H1 (cell line): ENCODE results near the gene SRM. TPM values are rescaled to one million over a fixed set of nuclear protein-coding genes. Genes with fewer than 3 reads are reported as not detected.
"Not testable (repeated sequence)": the region's sequence is repeated elsewhere in the genome, so short reads cannot be mapped to it uniquely, and the experiment has no call there.

Experiments used
- CTCF ChIA-PET: fragments of 300-600 bp; sonication (Branson Sonifier 250); formaldehyde crosslinking; loops from one replicate; lab custom pipeline; 2021; ENCODE audit not compliant: partially characterized antibody; lab: Charles Lee
- POLR2A ChIA-PET: fragments of 300-600 bp; sonication (Branson Sonifier 250); formaldehyde crosslinking; loops from one replicate; lab custom pipeline; 2021; ENCODE audit warnings: inconsistent platforms; ENCODE audit not compliant: partially characterized antibody; lab: Charles Lee
- DNase-seq, 2 experiments: peaks; one replicate each; pipeline versions ENCODE4 v3.0.0 to v3.0.0-alpha.2; 2010 to 2022; ENCODE audit warnings: low spot score in 2 of 2, low read depth in 1 of 2, mixed read lengths in 1 of 2
- FAIRE-seq: peaks from 2 replicates; lab custom pipeline; 2011; peaks lifted over from hg19 to GRCh38; lab: Jason Lieb, UNC
- H2AFZ ChIP-seq: 2 replicates; pipeline ENCODE4 v1.8.1; 2012; ENCODE audit warnings: low read length, inconsistent platforms
- H2AK5ac ChIP-seq: 2 replicates; pipeline ENCODE4 v1.6.1; 2013; ENCODE audit warnings: low read depth, low read length
- H2BK120ac ChIP-seq: replicated peaks from 2 replicates; pipeline ENCODE3; 2013; ENCODE audit warnings: low read depth, low read length, inconsistent platforms
- H2BK12ac ChIP-seq: 2 replicates; pipeline ENCODE4 v1.6.1; 2013; ENCODE audit warnings: low read depth, low read length
- H2BK15ac ChIP-seq: 2 replicates; pipeline ENCODE4 v1.6.1; 2013; ENCODE audit warnings: low read length
- H2BK20ac ChIP-seq: 2 replicates; pipeline ENCODE4 v1.6.1; 2013; ENCODE audit warnings: low read length
- H2BK5ac ChIP-seq: 2 replicates; pipeline ENCODE4 v1.6.1; 2013; ENCODE audit warnings: low read depth, low read length
- H3K14ac ChIP-seq: 2 replicates; pipeline ENCODE4 v1.6.1; 2013; ENCODE audit warnings: inconsistent platforms; ENCODE audit not compliant: insufficient read length
- H3K18ac ChIP-seq: 2 replicates; pipeline ENCODE4 v1.6.1; 2013; ENCODE audit warnings: low read length; ENCODE audit errors: extremely low read depth
- H3K23ac ChIP-seq: 2 replicates; pipeline ENCODE4 v1.6.1; 2013; ENCODE audit warnings: inconsistent platforms; ENCODE audit not compliant: insufficient read length
- H3K23me2 ChIP-seq: 2 replicates; pipeline ENCODE4 v1.6.1; 2013; ENCODE audit warnings: low read depth, low read length
- H3K27ac ChIP-seq: 2 replicates; pipeline ENCODE4 v1.6.1; 2011; ENCODE audit warnings: low read depth, low read length, inconsistent platforms
- H3K27me3 ChIP-seq, 4 experiments: replicated peaks in 1 of 4; 1 replicate in 1 of 4; 2 replicates in 3 of 4; pipeline versions ENCODE4 v1.6.1 to v1.8.1; 2011 to 2013; ENCODE audit warnings: low read length in 3 of 4, mild to moderate bottlenecking in 3 of 4, inconsistent platforms in 2 of 4, mixed read lengths in 2 of 4, moderate library complexity in 1 of 4; ENCODE audit not compliant: control insufficient read depth in 3 of 4, insufficient read depth in 3 of 4; ENCODE audit errors: extremely low read depth in 1 of 4
- H3K36me3 ChIP-seq, 4 experiments: 2 replicates each; pipeline versions ENCODE4 v1.6.1 to v1.8.1; 2011 to 2013; ENCODE audit warnings: mild to moderate bottlenecking in 4 of 4, low read length in 3 of 4, moderate library complexity in 2 of 4, control low read depth in 1 of 4, inconsistent platforms in 1 of 4; ENCODE audit not compliant: insufficient read depth in 4 of 4, control insufficient read depth in 2 of 4
- H3K4ac ChIP-seq: replicated peaks from 2 replicates; pipeline ENCODE3; 2013; ENCODE audit warnings: low read length, low read depth, mixed read lengths, inconsistent platforms; ENCODE audit not compliant: insufficient read length
- H3K4me1 ChIP-seq, 4 experiments: replicated peaks in 1 of 4; 1 replicate in 1 of 4; 2 replicates in 3 of 4; pipeline versions ENCODE4 v1.6.1 to v1.8.1; 2011 to 2013; ENCODE audit warnings: low read length in 3 of 4, inconsistent platforms in 2 of 4, mixed read lengths in 1 of 4; ENCODE audit not compliant: insufficient read depth in 4 of 4, control insufficient read depth in 3 of 4
- H3K4me2 ChIP-seq, 2 experiments: 2 replicates each; pipeline versions ENCODE4 v1.6.1 to v1.8.1; 2011 to 2013; ENCODE audit warnings: low read depth in 2 of 2, low read length in 2 of 2, control low read depth in 1 of 2, inconsistent platforms in 1 of 2, mild to moderate bottlenecking in 1 of 2; ENCODE audit not compliant: insufficient read depth in 1 of 2
- H3K4me3 ChIP-seq, 4 experiments: fragments of 200-600, 300-600 bp in 1 of 4; sonication (generic), shearing (Covaris generic), sonication (Bioruptor Twin) in 1 of 4; 2 replicates each; pipeline versions ENCODE4 v1.5.1 to v1.8.1; 2011 to 2016; ENCODE audit warnings: low read length in 4 of 4, low read depth in 3 of 4, control low read depth in 2 of 4, inconsistent platforms in 2 of 4, mild to moderate bottlenecking in 2 of 4, mixed read lengths in 1 of 4, moderate library complexity in 1 of 4; ENCODE audit not compliant: insufficient read depth in 2 of 4; ENCODE audit errors: extremely low read depth in 1 of 4
- H3K56ac ChIP-seq: replicated peaks from 2 replicates; pipeline ENCODE3; 2013; ENCODE audit warnings: low read depth, mild to moderate bottlenecking, mixed read lengths, low read length, inconsistent platforms; ENCODE audit not compliant: insufficient read length
- H3K79me1 ChIP-seq: 2 replicates; pipeline ENCODE4 v1.6.1; 2013; ENCODE audit warnings: low read depth, low read length, control low read depth
- H3K79me2 ChIP-seq, 2 experiments: 2 replicates each; pipeline versions ENCODE4 v1.6.1 to v1.8.1; 2012 to 2013; ENCODE audit warnings: low read length in 2 of 2, mild to moderate bottlenecking in 2 of 2, inconsistent platforms in 1 of 2; ENCODE audit not compliant: insufficient read depth in 2 of 2, control insufficient read depth in 1 of 2
- H3K9ac ChIP-seq, 4 experiments: replicated peaks in 1 of 4; 1 replicate in 1 of 4; 2 replicates in 3 of 4; pipeline versions ENCODE4 v1.6.1 to v1.8.1; 2011 to 2013; ENCODE audit warnings: low read depth in 3 of 4, low read length in 3 of 4, control low read depth in 2 of 4, mild to moderate bottlenecking in 2 of 4, moderate library complexity in 2 of 4, inconsistent platforms in 1 of 4; ENCODE audit errors: extremely low read depth in 1 of 4
- H3K9me3 ChIP-seq, 2 experiments: 2 replicates each; pipeline versions ENCODE4 v1.6.1 to v1.8.1; 2012 to 2013; ENCODE audit warnings: mild to moderate bottlenecking in 2 of 2, moderate library complexity in 2 of 2, control low read depth in 1 of 2, inconsistent platforms in 1 of 2, low read depth in 1 of 2, low read length in 1 of 2, mixed read lengths in 1 of 2; ENCODE audit not compliant: insufficient read depth in 2 of 2
- H4K20me1 ChIP-seq, 2 experiments: replicated peaks in 1 of 2; 2 replicates each; pipeline versions ENCODE3 to v1.8.1; 2011 to 2013; ENCODE audit warnings: inconsistent platforms in 2 of 2, low read length in 2 of 2, mild to moderate bottlenecking in 1 of 2; ENCODE audit not compliant: insufficient read depth in 2 of 2, control insufficient read depth in 1 of 2
- H4K5ac ChIP-seq: 2 replicates; pipeline ENCODE4 v1.6.1; 2013; ENCODE audit warnings: low read length, low read depth, mixed read lengths, inconsistent platforms; ENCODE audit not compliant: insufficient read length
- H4K8ac ChIP-seq: 2 replicates; pipeline ENCODE4 v1.8.0; 2013; ENCODE audit warnings: mild to moderate bottlenecking, moderate library complexity, low read length, inconsistent platforms; ENCODE audit not compliant: insufficient read depth; ENCODE audit errors: extremely low read depth
- H4K91ac ChIP-seq: replicated peaks from 2 replicates; pipeline ENCODE3; 2013; ENCODE audit warnings: low read length, mixed read lengths, inconsistent platforms; ENCODE audit not compliant: insufficient read length
- WGBS, 2 experiments: shearing (Covaris generic) in 1 of 2; methylation state at CpG; one replicate each; pipeline versions ENCODE4 v1.1.6 to v1.1.7; 2013 to 2015; ENCODE audit warnings: low lambda C conversion rate in 2 of 2, mixed read lengths in 2 of 2, inconsistent platforms in 1 of 2, low coverage in 1 of 2, missing lambda C conversion rate in 1 of 2; ENCODE audit not compliant: insufficient replicate concordance in 2 of 2, insufficient coverage in 1 of 2, insufficient read length in 1 of 2; ENCODE audit errors: extremely low coverage in 1 of 2, missing lambda C conversion rate in 1 of 2; 5-methylcytosine and 5-hydroxymethylcytosine counted together
- polyA plus RNA-seq, 7 experiments: library from polyadenylated mRNA; depleted of rRNA in 3 of 7; stranded (reverse) in 5 of 7; unstranded in 2 of 7; fragments of >200 nt in 5 of 7; fragments of 200-250 nt in 2 of 7; gene quantifications; 1 replicate in 5 of 7; 2 replicates in 1 of 7; 4 replicates in 1 of 7; pipeline versions ENCODE4 v1.2.1 to v1.2.3, GENCODE V29; 2011 to 2013; ENCODE audit warnings: missing spikeins in 2 of 7, mixed read lengths in 2 of 7
- total RNA-seq: library from RNA; stranded (reverse); fragmentation: NEBNext Ultra II Directional; extraction: Animal tissue kit (Norgen Biotek cat#: 25700); gene quantifications from 2 replicates; pipeline ENCODE4 v1.2.1, GENCODE V29; 2021

SRM gene
- total and polyA plus RNA-seq, 2 of the 8 experiments (the other 6 are each of a cell fraction or from before 2014, with no cell fraction given) = 110 to 208 TPM

- H3K14ac ChIP-seq, H3K9me3 ChIP-seq, FAIRE-seq, H3K4me1 ChIP-seq, H3K23me2 ChIP-seq, DNase-seq, H4K91ac ChIP-seq, H3K4me2 ChIP-seq, H2BK120ac ChIP-seq, H2AFZ ChIP-seq, H3K18ac ChIP-seq, H4K8ac ChIP-seq, H2BK15ac ChIP-seq, H3K79me1 ChIP-seq, H3K23ac ChIP-seq, H3K4me3 ChIP-seq, H4K20me1 ChIP-seq, H3K4ac ChIP-seq, H2BK5ac ChIP-seq, H2BK12ac ChIP-seq, H2BK20ac ChIP-seq, H2AK5ac ChIP-seq, H3K56ac ChIP-seq, H3K27ac ChIP-seq, H3K27me3 ChIP-seq, H3K9ac ChIP-seq, H4K5ac ChIP-seq: not testable (repeated sequence)
- CTCF ChIA-PET = interaction anchor here (0.6 kb wide), 1 partner anchor 67 kb away, joined by 3 read pairs; no protein-coding TSS in a partner anchor
- WGBS, 2 experiments = 95% methylated on average over 17 of the region's 17 CpGs; no CpG with 5 or more reads in 1 of the 2 experiments
- H3K36me3 ChIP-seq = peaks cover 0 to 20% (median 6%) of the 10 kb centered on the region in 4 experiments; a peak in 5 of 8 replicates
- H3K79me2 ChIP-seq = peaks cover 5 to 17% of the 10 kb centered on the region in 2 experiments
- POLR2A ChIA-PET = interaction anchor here (1.3 kb wide), 1 partner anchor 40 kb away, joined by 7 read pairs; the partner anchor contains the start of gene SRM
Observed at GRCh38 chr1:11100806-11101205, 41.0 kb upstream of the SRM start.
